22Rv1 (cell line): ENCODE data around the gene PRKAR1B.

Experiments
- CTCF ChIP-seq: fragments of 450-650 bp; IDR thresholded peaks from 2 replicates; pipeline ENCODE4 v1.5.1; 2017; ENCODE audit warnings: mild to moderate bottlenecking
- ZFX ChIP-seq: fragments of 450-650 bp; IDR thresholded peaks from 2 replicates; pipeline ENCODE4 v1.6.1; 2017; ENCODE audit warnings: antibody characterized with exemption, borderline replicate concordance

GRCh38 chr7:732556-732955 lies 5.5 kb upstream of the PRKAR1B start:
- TF ChIP-seq CTCF (no peak), ZFX (no peak)
